Endothelial cell of umbilical vein (primary cell): ENCODE results near the gene TRNAU1AP. TPM values are rescaled to one million over a fixed set of nuclear protein-coding genes. Genes with fewer than 3 reads are reported as not detected.
"Not testable (repeated sequence)": the region's sequence is repeated elsewhere in the genome, so short reads cannot be mapped to it uniquely, and the experiment has no call there.

ENCODE experiments used
- BruUV-seq: library from RNA; stranded (reverse); fragments of 400-500 nt; replicated peaks from 2 replicates; lab custom pipeline; 2021; lab: Mats Ljungman, UMichigan
- CTCF ChIA-PET: fragments of 300-600, 350-600 bp; sonication (Branson Sonifier 250); formaldehyde crosslinking; loops from one replicate; lab custom pipeline; 2021; ENCODE audit warnings: antibody characterized with exemption, inconsistent platforms; lab: Charles Lee
- POLR2A ChIA-PET: fragments of 300-600, 350-600 bp; sonication (Branson Sonifier 250); formaldehyde crosslinking; loops from one replicate; lab custom pipeline; 2021; ENCODE audit warnings: antibody characterized with exemption, inconsistent platforms; lab: Charles Lee
- DNase-seq: peaks from one replicate; pipeline ENCODE4 v3.0.0-alpha.2; 2011; ENCODE audit warnings: low read depth, low spot score
- FAIRE-seq: peaks from 2 replicates; lab custom pipeline; 2011; peaks lifted over from hg19 to GRCh38; lab: Jason Lieb, UNC
- H2AFZ ChIP-seq: 2 replicates; pipeline ENCODE4 v1.6.0; 2012; ENCODE audit warnings: low read depth, low read length, control low read depth, inconsistent platforms
- H3K27ac ChIP-seq: 2 replicates; pipeline ENCODE4 v1.5.1; 2011; ENCODE audit warnings: low read depth, mild to moderate bottlenecking, control low read depth, low read length, moderate library complexity; ENCODE audit not compliant: insufficient read depth
- H3K27me3 ChIP-seq, 2 experiments: 2 replicates each; pipeline versions ENCODE4 v1.6.0 to v1.6.1; 2011; ENCODE audit warnings: low read length in 2 of 2, mixed read lengths in 1 of 2; ENCODE audit not compliant: control insufficient read depth in 2 of 2, insufficient read depth in 2 of 2
- H3K36me3 ChIP-seq, 2 experiments: 2 replicates in 1 of 2; 3 replicates in 1 of 2; pipeline ENCODE4 v1.5.1; 2011; ENCODE audit warnings: low read length in 2 of 2, mild to moderate bottlenecking in 1 of 2, moderate library complexity in 1 of 2; ENCODE audit not compliant: control insufficient read depth in 2 of 2, insufficient read depth in 2 of 2; ENCODE audit errors: extremely low read depth in 1 of 2
- H3K4me1 ChIP-seq: 3 replicates; pipeline ENCODE4 v1.5.1; 2011; ENCODE audit warnings: mild to moderate bottlenecking, low read length; ENCODE audit not compliant: control insufficient read depth, insufficient read depth; ENCODE audit errors: extremely low read depth
- H3K4me2 ChIP-seq: 2 replicates; pipeline ENCODE4 v1.6.1; 2011; ENCODE audit warnings: low read length, control low read depth, mixed read lengths; ENCODE audit not compliant: insufficient read depth
- H3K4me3 ChIP-seq, 3 experiments: fragments of 200-600 bp in 1 of 3; sonication (generic), shearing (Covaris generic) in 1 of 3; replicated peaks in 1 of 3; 2 replicates each; pipeline ENCODE4 v1.5.1; 2011 to 2016; ENCODE audit warnings: control low read depth in 3 of 3, low read length in 3 of 3, mild to moderate bottlenecking in 2 of 3, inconsistent platforms in 1 of 3, low read depth in 1 of 3, moderate library complexity in 1 of 3; ENCODE audit not compliant: insufficient read depth in 1 of 3
- H3K79me2 ChIP-seq: 2 replicates; pipeline ENCODE4 v1.6.0; 2012; ENCODE audit warnings: low read length, inconsistent platforms; ENCODE audit not compliant: control insufficient read depth, insufficient read depth
- H3K9ac ChIP-seq: replicated peaks from 2 replicates; pipeline ENCODE3; 2011; ENCODE audit warnings: low read length, control low read depth; ENCODE audit not compliant: insufficient read depth; ENCODE audit errors: extremely low read depth
- H3K9me1 ChIP-seq: replicated peaks from 3 replicates; pipeline ENCODE4 v1.6.0; 2011; ENCODE audit warnings: mild to moderate bottlenecking, low read length; ENCODE audit not compliant: control insufficient read depth, insufficient read depth; ENCODE audit errors: extremely low read depth
- H3K9me3 ChIP-seq: replicated peaks from 2 replicates; pipeline ENCODE4 v1.5.1; 2012; ENCODE audit warnings: low read length, inconsistent platforms; ENCODE audit not compliant: control insufficient read depth, insufficient read depth
- H4K20me1 ChIP-seq: replicated peaks from 2 replicates; pipeline ENCODE3; 2011; ENCODE audit warnings: mild to moderate bottlenecking, low read length; ENCODE audit not compliant: control insufficient read depth, insufficient read depth; ENCODE audit errors: extremely low read depth
- EZH2 ChIP-seq: IDR thresholded peaks from 2 replicates; pipeline ENCODE4 v1.6.1; 2012; ENCODE audit warnings: borderline replicate concordance, low read depth, mild to moderate bottlenecking, moderate library complexity, low read length, inconsistent platforms; ENCODE audit not compliant: severe bottlenecking
- FOS ChIP-seq: IDR thresholded peaks from 2 replicates; pipeline ENCODE4 v1.6.1; 2011; ENCODE audit warnings: mild to moderate bottlenecking, low read length, moderate library complexity, borderline replicate concordance; ENCODE audit not compliant: insufficient read depth
- GATA2 ChIP-seq: IDR thresholded peaks from 2 replicates; pipeline ENCODE4 v1.7.0; 2011; ENCODE audit warnings: low read depth, mild to moderate bottlenecking, moderate library complexity, mixed read lengths, low read length; ENCODE audit not compliant: insufficient read length, insufficient read depth
- JUN ChIP-seq: IDR thresholded peaks from 2 replicates; pipeline ENCODE4 v1.6.1; 2011; ENCODE audit warnings: borderline replicate concordance, low read depth; ENCODE audit not compliant: insufficient read length, insufficient read depth
- MYC ChIP-seq: IDR thresholded peaks from one replicate; pipeline ENCODE4 v1.6.1; 2011; ENCODE audit warnings: mild to moderate bottlenecking, low read depth, low read length
- POLR2A ChIP-seq: IDR thresholded peaks from 2 replicates; pipeline ENCODE4 v1.6.1; 2012; ENCODE audit warnings: low read depth, mild to moderate bottlenecking, control low read depth, low read length
- POLR2AphosphoS5 ChIP-seq: IDR thresholded peaks from 2 replicates; pipeline ENCODE4 v1.6.1; 2012; ENCODE audit warnings: low read depth, mild to moderate bottlenecking, control low read depth, low read length, moderate library complexity; ENCODE audit not compliant: insufficient read depth
- dilution Hi-C: fragments of 300-500 bp; cut with MboI; formaldehyde crosslinking; loops from one replicate; pipeline ENCODE4 v1.15.0; 2019; ENCODE audit warnings: low sequenced_read_pairs; ENCODE audit not compliant: extremely low pct_ligation_motif_present
- intact Hi-C: fragments of 100-400 bp; cut with micrococcal nuclease; formaldehyde crosslinking; loops from one replicate; pipeline ENCODE4 v1.10.0; 2022
- polyA plus RNA-seq, 4 experiments: library from polyadenylated mRNA; depleted of rRNA in 3 of 4; stranded (reverse) in 3 of 4; unstranded in 1 of 4; fragments of >200 nt; gene quantifications; 2 replicates each; pipeline versions ENCODE4 v1.2.1 to v1.2.3, GENCODE V29; 2011 to 2012; ENCODE audit warnings: missing spikeins in 1 of 4
- total RNA-seq: library from RNA; stranded (reverse); gene quantifications from 2 replicates; pipeline ENCODE4 v1.2.3, GENCODE V29; 2021
- TF ChIP-seq, protein P1 (sequence below), 2 donors: IDR thresholded peaks; 1 replicate in 1 of 2; 2 replicates in 1 of 2; pipeline ENCODE4 v1.5.1; 2011; ENCODE audit warnings: low read length in 2 of 2, mild to moderate bottlenecking in 2 of 2, moderate library complexity in 2 of 2, control low read depth in 1 of 2, inconsistent platforms in 1 of 2, low read depth in 1 of 2; ENCODE audit not compliant: insufficient read depth in 1 of 2; ENCODE audit errors: extremely low read depth in 1 of 2
- TF ChIP-seq, protein P2 (sequence below): IDR thresholded peaks from 2 replicates; pipeline ENCODE4 v1.6.1; 2011; ENCODE audit not compliant: insufficient read depth, insufficient read length

The TRNAU1AP gene
- total and polyA plus RNA-seq, 2 donors (not counting 3 experiments of a cell fraction or from before 2014, with no cell fraction given), result 32.7 to 46.2 TPM

DNA sequence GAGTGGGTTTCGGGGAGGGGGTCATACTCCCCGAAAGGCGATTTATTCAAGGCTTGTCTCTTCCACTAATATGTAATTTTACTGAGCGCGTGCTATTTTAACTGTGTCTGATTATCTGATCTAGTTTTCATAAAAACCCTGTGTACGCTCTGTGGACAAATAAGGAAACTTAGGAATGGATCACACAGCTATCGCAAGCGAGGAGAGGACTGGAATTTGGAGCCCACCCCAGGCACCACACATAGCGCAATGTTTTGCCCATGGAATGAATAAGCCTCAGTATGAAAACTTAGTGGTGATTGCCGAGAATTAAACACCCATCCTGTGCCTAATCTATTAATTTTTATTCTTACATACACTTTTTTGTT lies 29.3 kb downstream of the TRNAU1AP start:
- intact Hi-C loops (no loop called here), dilution Hi-C loops (no loop called here)
- Histone ChIP-seq H2AFZ (peak overlapping the region; percentile 94), H3K9me1 (no peaks in the 10 kb centered on the region), H3K4me1 (peaks cover 31% of the 10 kb centered on the region), H3K27ac (peak overlapping the region; percentile 65), H3K36me3 (peaks cover 16 to 21% of the 10 kb centered on the region in 2 experiments), H3K27me3 (no peaks in the 10 kb centered on the region), H3K9me3 (no peaks in the 10 kb centered on the region), H3K4me3 (peak overlapping the region; percentile 75 to 82 (median 80)), H3K79me2 (peaks cover 32% of the 10 kb centered on the region), H3K9ac (peak overlapping the region; percentile 80), H4K20me1 (peaks cover 4% of the 10 kb centered on the region), H3K4me2 (peak overlapping the region; percentile 88)
- TF ChIP-seq JUN (no peak), POLR2A (no peak), EZH2 (no peak), MYC (no peak), GATA2 (no peak), POLR2AphosphoS5 (no peak), FOS (no peak)
- TF ChIP-seq, protein P1, sequence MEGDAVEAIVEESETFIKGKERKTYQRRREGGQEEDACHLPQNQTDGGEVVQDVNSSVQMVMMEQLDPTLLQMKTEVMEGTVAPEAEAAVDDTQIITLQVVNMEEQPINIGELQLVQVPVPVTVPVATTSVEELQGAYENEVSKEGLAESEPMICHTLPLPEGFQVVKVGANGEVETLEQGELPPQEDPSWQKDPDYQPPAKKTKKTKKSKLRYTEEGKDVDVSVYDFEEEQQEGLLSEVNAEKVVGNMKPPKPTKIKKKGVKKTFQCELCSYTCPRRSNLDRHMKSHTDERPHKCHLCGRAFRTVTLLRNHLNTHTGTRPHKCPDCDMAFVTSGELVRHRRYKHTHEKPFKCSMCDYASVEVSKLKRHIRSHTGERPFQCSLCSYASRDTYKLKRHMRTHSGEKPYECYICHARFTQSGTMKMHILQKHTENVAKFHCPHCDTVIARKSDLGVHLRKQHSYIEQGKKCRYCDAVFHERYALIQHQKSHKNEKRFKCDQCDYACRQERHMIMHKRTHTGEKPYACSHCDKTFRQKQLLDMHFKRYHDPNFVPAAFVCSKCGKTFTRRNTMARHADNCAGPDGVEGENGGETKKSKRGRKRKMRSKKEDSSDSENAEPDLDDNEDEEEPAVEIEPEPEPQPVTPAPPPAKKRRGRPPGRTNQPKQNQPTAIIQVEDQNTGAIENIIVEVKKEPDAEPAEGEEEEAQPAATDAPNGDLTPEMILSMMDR (IDR thresholded peaks at IDR 0.05; ENCODE audit: extremely low read depth in 1 of 2, insufficient read depth in 1 of 2, low read depth in 1 of 2, low read length in 2 of 2), result no peak
- TF ChIP-seq, protein P2, sequence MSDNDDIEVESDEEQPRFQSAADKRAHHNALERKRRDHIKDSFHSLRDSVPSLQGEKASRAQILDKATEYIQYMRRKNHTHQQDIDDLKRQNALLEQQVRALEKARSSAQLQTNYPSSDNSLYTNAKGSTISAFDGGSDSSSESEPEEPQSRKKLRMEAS, result no peak
- peak; percentile 66 for DNase-seq
- POLR2A ChIA-PET, result interaction anchor here (0.7 to 4.3 kb wide), 32 partner anchors 8 to 346 kb away, joined by 3 to 59 read pairs (median 7); partner anchors contain the start of genes ATP5IF1, MED18, PHACTR4 and RAB42
- no peak for FAIRE-seq
- CTCF ChIA-PET, result interaction anchor here (0.7 to 4.7 kb wide), 11 partner anchors 8 to 334 kb away, joined by 3 to 44 read pairs (median 6); no protein-coding TSS in a partner anchor
- BruUV-seq, result TSS peak; percentile 96

GRCh38 chr1:28586585-28587391 lies 33.9 kb downstream of the TRNAU1AP start:
- H2AFZ ChIP-seq, intact Hi-C loops, H3K4me3 ChIP-seq, H3K79me2 ChIP-seq, DNase-seq, H3K9me3 ChIP-seq, FAIRE-seq, POLR2A ChIA-PET, H3K9ac ChIP-seq, H3K27me3 ChIP-seq, H3K27ac ChIP-seq, H3K36me3 ChIP-seq, H3K9me1 ChIP-seq, dilution Hi-C loops, H4K20me1 ChIP-seq, H3K4me2 ChIP-seq, BruUV-seq: not testable (repeated sequence)
- CTCF ChIA-PET, result interaction anchor here (1.6 kb wide), 1 partner anchor 16 kb away, joined by 7 read pairs; no protein-coding TSS in a partner anchor
- peaks cover 11% of the 10 kb centered on the region for H3K4me1 ChIP-seq
